Activated B cell treated with CpG ODN at 0.5 μM for 24 hours (primary cell): ENCODE data around the gene HSD17B8. TPM values are rescaled to one million over a fixed set of nuclear protein-coding genes. Genes with fewer than 3 reads are reported as not detected.
A peak's percentile ranks its signal among the peaks of the same experiment; 100 is the strongest.

Source experiments
- ATAC-seq: fragments of 200-7000 bp; cut with Tn5 transposase; one replicate; pipeline ENCODE4 v1.10.0; 2021; ENCODE audit warnings: low read depth, mild to moderate bottlenecking, moderate library complexity
- CTCF ChIA-PET: fragments of 350-600 bp; sonication (Branson Sonifier 250); formaldehyde crosslinking; loops from one replicate; lab custom pipeline; 2021; ENCODE audit warnings: antibody characterized with exemption; lab: Charles Lee
- POLR2A ChIA-PET: fragments of 350-600 bp; sonication (Branson Sonifier 250); formaldehyde crosslinking; loops from one replicate; lab custom pipeline; 2021; ENCODE audit warnings: antibody characterized with exemption; lab: Charles Lee
- DNase-seq: peaks from one replicate; pipeline ENCODE4 v3.0.0; 2022
- H3K27ac Mint-ChIP-seq: one replicate; pipeline ENCODE4 v1.8.0; 2020; ENCODE audit warnings: mixed read lengths
- H3K27me3 Mint-ChIP-seq: one replicate; pipeline ENCODE4 v1.8.0; 2021; ENCODE audit warnings: mixed read lengths
- H3K36me3 Mint-ChIP-seq: one replicate; pipeline ENCODE4 v1.8.0; 2021; ENCODE audit warnings: low read depth, mixed read lengths
- H3K4me1 Mint-ChIP-seq: one replicate; pipeline ENCODE4 v1.8.0; 2021; ENCODE audit warnings: mixed read lengths
- H3K4me3 Mint-ChIP-seq: one replicate; pipeline ENCODE4 v1.8.0; 2020; ENCODE audit warnings: mild to moderate bottlenecking, mixed read lengths
- H3K9me3 Mint-ChIP-seq: one replicate; pipeline ENCODE4 v1.8.0; 2020; ENCODE audit warnings: mixed read lengths
- intact Hi-C: fragments of 100-400 bp; cut with micrococcal nuclease; formaldehyde crosslinking; loops from one replicate; pipeline ENCODE4 v1.15.1; 2024
- total RNA-seq: library from RNA; stranded (reverse); gene quantifications from 2 replicates; pipeline ENCODE4 v1.2.3, GENCODE V29; 2022
- TF ChIP-seq, protein P1 (sequence below): fragments of 200-600 bp; IDR thresholded peaks from one replicate; pipeline ENCODE4 v1.8.0; 2022; ENCODE audit warnings: antibody characterized with exemption, mild to moderate bottlenecking

HSD17B8 gene
- total RNA-seq, 1 donor from 2014 or later: 12.3 TPM

DNA sequence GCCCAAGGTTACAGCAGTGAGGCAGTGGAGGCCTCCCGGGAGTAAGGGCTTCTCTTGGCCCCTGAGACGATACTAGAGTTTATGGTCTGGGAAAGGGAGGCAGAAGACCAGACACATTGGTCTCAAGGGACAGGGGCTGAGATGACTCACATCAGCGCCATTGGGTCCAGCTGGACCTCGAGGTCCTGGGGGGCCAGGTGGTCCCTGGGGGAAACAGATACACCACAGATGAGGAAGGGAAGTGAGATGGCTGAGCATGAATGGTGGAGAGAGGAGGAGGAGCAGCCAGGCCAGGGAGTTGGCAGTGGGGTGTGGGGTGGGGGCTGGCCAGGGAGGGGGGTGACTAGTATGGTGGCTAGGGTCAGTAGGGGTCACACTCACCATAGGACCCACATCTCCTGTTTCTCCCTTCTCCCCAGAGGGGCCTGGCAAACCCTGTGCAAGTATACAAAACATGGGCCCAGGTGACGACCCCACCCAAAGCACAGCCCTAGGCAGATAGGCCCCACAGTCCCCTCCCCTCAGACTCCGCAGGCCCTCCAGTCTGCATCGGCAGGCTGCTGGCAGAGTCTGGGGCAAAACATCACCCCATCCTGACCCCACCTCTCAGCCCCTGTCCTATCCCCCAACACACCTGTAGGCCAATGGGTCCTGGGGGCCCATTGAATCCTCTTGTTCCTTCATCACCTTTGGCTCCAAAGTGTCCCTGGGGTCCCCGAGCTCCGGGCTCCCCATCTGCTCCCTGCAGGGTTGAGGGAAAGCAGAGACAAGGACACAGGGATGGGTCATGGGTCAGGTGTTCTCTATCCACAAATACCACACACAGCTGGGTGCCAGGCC lies 34.1 kb upstream of the HSD17B8 start:
- DNase-seq: peak; percentile 38
- ChIA-PET CTCF (interaction anchor here (1.1 kb wide), 1 partner anchor 170 kb away, joined by 3 read pairs; no protein-coding TSS in a partner anchor), POLR2A (interaction anchor here (0.6 to 1.2 kb wide), 2 partner anchors 30 to 202 kb away, joined by 3 to 6 read pairs; partner anchors contain the start of gene BRD2)
- Mint-ChIP-seq H3K36me3 (no peaks in the 10 kb centered on the region), H3K27me3 (peaks cover 8% of the 10 kb centered on the region), H3K4me1 (peaks cover 16% of the 10 kb centered on the region), H3K27ac (no peak overlapping the region), H3K4me3 (no peak overlapping the region), H3K9me3 (no peaks in the 10 kb centered on the region)
- peak; percentile 76 for ATAC-seq
- TF ChIP-seq, protein P1, sequence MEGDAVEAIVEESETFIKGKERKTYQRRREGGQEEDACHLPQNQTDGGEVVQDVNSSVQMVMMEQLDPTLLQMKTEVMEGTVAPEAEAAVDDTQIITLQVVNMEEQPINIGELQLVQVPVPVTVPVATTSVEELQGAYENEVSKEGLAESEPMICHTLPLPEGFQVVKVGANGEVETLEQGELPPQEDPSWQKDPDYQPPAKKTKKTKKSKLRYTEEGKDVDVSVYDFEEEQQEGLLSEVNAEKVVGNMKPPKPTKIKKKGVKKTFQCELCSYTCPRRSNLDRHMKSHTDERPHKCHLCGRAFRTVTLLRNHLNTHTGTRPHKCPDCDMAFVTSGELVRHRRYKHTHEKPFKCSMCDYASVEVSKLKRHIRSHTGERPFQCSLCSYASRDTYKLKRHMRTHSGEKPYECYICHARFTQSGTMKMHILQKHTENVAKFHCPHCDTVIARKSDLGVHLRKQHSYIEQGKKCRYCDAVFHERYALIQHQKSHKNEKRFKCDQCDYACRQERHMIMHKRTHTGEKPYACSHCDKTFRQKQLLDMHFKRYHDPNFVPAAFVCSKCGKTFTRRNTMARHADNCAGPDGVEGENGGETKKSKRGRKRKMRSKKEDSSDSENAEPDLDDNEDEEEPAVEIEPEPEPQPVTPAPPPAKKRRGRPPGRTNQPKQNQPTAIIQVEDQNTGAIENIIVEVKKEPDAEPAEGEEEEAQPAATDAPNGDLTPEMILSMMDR: no peak
- intact Hi-C loops: no loop called here

DNA sequence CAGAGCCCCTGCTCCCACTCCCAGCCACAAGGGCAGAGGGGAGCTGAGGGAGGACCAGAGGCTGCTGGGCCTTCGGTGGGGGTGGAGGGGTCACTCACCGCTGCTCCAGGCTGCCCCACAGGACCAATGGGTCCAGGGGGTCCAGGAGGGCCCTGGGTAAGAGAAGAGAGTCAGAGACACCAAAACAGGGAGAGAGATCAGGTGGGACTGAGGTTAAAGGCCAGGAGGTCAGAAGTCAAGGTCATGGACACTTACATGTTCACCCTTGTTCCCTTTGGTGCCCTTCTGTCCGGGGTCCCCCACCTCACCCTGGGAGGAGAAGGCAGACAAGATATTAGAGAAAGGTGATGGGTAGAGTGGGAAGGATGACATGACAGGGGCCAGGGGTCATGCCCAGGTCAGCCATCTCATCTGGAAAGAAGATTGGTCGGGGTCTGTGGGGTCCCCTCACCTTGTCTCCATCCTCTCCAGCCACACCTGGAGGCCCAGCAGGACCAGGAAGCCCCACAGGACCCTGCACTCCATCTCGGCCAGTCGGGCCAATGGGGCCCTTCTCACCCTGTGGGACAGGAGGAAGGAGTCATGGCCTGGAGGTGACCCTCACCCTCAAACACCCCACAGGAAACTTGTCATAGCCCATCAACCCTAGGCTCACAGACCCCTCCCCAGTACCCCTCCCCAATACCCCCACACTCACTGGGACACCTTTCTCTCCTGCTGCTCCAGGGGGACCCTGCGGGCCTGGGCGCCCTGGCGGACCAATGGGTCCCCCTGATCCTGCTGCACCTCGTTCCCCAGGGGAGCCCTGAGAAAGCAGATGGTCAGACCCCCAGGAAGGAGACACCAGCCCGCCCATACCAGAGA lies 33.2 kb upstream of the HSD17B8 start:
- intact Hi-C loops: no loop called here
- ATAC-seq: no peak
- no peaks in the 10 kb centered on the region for H3K9me3 Mint-ChIP-seq
- ChIA-PET POLR2A (interaction anchor here (1.2 kb wide), 1 partner anchor 203 kb away, joined by 6 read pairs; the partner anchor contains the start of gene BRD2), CTCF (interaction anchor here (1.2 to 1.8 kb wide), 3 partner anchors 77 to 171 kb away, joined by 5 to 7 read pairs (median 5); no protein-coding TSS in a partner anchor)
- peaks cover 16% of the 10 kb centered on the region for H3K4me1 Mint-ChIP-seq
- H3K27me3 Mint-ChIP-seq: peaks cover 11% of the 10 kb centered on the region
- no peak overlapping the region for H3K27ac Mint-ChIP-seq
- DNase-seq: no peak
- H3K36me3 Mint-ChIP-seq: no peaks in the 10 kb centered on the region
- H3K4me3 Mint-ChIP-seq: no peak overlapping the region
- TF ChIP-seq, protein P1: no peak

DNA sequence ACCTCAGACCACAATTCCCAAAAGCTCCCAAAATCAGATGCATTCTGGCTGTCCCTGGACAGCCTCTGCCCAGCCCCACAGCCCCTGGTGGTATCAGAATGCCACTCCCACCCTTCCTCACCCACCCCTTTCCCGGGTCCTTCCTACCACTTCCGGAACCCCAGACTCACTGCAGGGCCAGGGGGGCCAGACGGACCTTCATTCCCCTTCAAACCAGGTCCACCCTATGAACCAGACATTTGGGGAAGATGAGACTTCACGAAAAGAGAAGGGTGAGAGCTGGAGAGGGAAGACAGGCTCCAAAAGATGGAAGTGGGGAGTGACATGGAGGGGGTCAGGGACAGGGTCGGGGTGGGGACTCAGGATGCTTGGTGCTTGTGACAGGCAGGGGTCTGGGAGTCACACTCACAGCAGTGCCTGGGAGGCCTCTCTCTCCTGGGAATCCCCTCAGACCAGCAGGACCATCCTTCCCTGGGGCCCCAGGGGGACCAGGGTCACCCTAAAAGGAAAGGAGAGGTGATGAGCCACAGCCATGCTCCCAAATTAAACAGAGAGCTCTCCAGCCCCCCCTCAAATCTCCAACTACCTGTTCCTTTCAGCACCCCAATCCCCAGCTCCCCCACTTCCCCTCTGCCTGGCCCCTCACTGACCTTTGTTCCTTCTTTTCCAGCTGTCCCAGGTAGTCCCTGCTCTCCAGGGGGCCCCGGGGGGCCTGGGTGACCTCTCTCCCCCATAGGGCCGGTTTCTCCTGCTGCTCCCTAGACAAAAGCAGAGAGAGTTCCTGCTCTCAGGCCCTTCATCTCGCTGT lies 32.4 kb upstream of the HSD17B8 start:
- no peak overlapping the region for H3K27ac Mint-ChIP-seq

DNA sequence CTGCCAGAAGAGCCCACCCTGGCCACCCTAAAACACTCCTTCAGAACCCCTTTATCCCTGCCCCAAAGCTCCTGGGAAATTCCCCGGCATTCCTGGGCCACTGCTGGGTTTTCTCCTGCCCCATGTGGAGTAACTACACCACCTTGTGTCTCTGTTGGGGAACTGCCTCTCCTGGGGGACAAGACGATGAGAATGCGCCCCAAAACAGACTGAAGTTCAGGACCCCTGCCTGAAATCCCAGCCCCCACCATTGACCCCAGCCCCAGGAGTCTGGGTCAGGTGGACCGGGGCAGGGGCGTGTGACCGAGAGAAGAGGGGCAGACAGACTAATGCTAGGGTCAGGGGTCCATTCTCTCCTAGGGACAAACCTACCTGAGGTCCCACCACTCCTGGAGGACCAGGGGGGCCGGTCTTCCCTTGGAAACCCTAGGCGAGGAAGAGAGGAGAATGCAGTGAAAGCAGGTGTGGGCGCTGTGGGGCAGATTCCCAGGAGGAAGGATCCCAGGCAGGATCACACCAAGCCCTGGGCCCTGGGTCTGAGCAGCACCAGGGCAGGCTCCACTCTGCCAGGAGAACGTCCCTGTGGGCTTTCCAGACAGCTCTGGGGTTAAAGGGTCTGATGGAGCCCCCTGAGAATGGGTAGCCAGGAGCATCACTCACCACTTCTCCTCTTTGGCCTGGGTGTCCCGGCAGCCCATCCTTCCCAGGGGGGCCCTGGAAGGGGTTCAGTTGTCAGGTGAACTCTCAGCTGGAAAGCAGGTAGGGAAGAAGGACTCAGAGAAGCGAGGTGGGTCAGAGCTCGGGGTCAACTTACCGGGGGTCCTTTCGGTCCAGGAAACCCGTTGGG lies 31.5 kb upstream of the HSD17B8 start:
- DNase-seq: no peak
- intact Hi-C loops: loop anchor here (1.0 kb wide), 1 partner anchor 173 kb away; no protein-coding TSS in a partner anchor
- Mint-ChIP-seq H3K27ac (no peak overlapping the region), H3K4me1 (peaks cover 16% of the 10 kb centered on the region), H3K9me3 (no peaks in the 10 kb centered on the region), H3K4me3 (no peak overlapping the region), H3K36me3 (no peaks in the 10 kb centered on the region), H3K27me3 (peaks cover 11% of the 10 kb centered on the region)
- ChIA-PET POLR2A (interaction anchor here (1.6 kb wide), 1 partner anchor 36 kb away, joined by 3 read pairs; the partner anchor contains the start of gene RING1), CTCF (interaction anchor here (0.7 to 1.8 kb wide), 11 partner anchors 16 to 1647 kb away, joined by 3 to 7 read pairs (median 4); no protein-coding TSS in a partner anchor)
- TF ChIP-seq, protein P1: no peak
- ATAC-seq: peak; percentile 41

More for the DNA sequence above, 32.4 kb upstream of the HSD17B8 start:
- H3K4me3 Mint-ChIP-seq: no peak overlapping the region
- CTCF ChIA-PET: interaction anchor here (0.9 to 1.8 kb wide), 6 partner anchors 15 to 172 kb away, joined by 3 to 7 read pairs (median 5); no protein-coding TSS in a partner anchor
- POLR2A ChIA-PET: no interaction called here
- TF ChIP-seq, protein P1: no peak
- intact Hi-C loops: loop anchor here (1.0 kb wide), 1 partner anchor 172 kb away; no protein-coding TSS in a partner anchor
- no peaks in the 10 kb centered on the region for H3K36me3 Mint-ChIP-seq
- H3K27me3 Mint-ChIP-seq: peaks cover 11% of the 10 kb centered on the region
- no peaks in the 10 kb centered on the region for H3K9me3 Mint-ChIP-seq
- no peak for ATAC-seq
- no peak for DNase-seq
- H3K4me1 Mint-ChIP-seq: peaks cover 16% of the 10 kb centered on the region
